ENCODE results near the gene CARD11.

GRCh38 chr7:3076163-3076562, 32.5 kb upstream of the CARD11 start:
- TF ChIP-seq SPI1 (IDR thresholded peaks at IDR 0.05; ENCODE audit: borderline replicate concordance, low read depth) (no peak), CTCF (IDR thresholded peaks at IDR 0.05; ENCODE audit: insufficient read depth, low read length) (no peak)

Data from HL-60 (cell line).